HepG2 (cell line): ENCODE measurements around the gene OR14I1. TPM values are rescaled to one million over a fixed set of nuclear protein-coding genes. Genes with fewer than 3 reads are reported as not detected.

Experiments used
- ATAC-seq: fragments of 200-7000 bp; cut with Tn5 transposase; 3 replicates; pipeline ENCODE4 v1.9.1; 2020; ENCODE audit warnings: mild to moderate bottlenecking, moderate library complexity
- BruUV-seq: library from RNA; stranded (reverse); fragments of 400-500 nt; replicated peaks from 2 replicates; lab custom pipeline; 2021; lab: Mats Ljungman, UMichigan
- CTCF ChIA-PET: fragments of 300-600 bp; formaldehyde crosslinking; extraction: SDS; loops from one replicate; lab custom pipeline; 2021; ENCODE audit warnings: low total read pairs, inconsistent platforms, low intra/inter-chr PET ratio; lab: Yijun Ruan, JAX
- POLR2A ChIA-PET: fragments of 350-600 bp; sonication (Branson Sonifier 250); formaldehyde crosslinking; loops from one replicate; lab custom pipeline; 2020; ENCODE audit warnings: antibody characterized with exemption, inconsistent platforms; lab: Yijun Ruan, JAX
- DNase-seq: peaks from one replicate; pipeline ENCODE4 v3.0.0-alpha.2; 2015; ENCODE audit warnings: low spot score
- FAIRE-seq: peaks from 3 replicates; lab custom pipeline; 2011; peaks lifted over from hg19 to GRCh38; lab: Jason Lieb, UNC
- H2AFZ ChIP-seq: one replicate; pipeline ENCODE4 v1.6.1; 2011; ENCODE audit warnings: low read length, inconsistent platforms
- H3K27ac ChIP-seq: fragments of 300-600 bp; 3 replicates; pipeline ENCODE4 v1.8.0; 2011; ENCODE audit warnings: mixed run types, mild to moderate bottlenecking, mixed read lengths, low read length, inconsistent platforms; ENCODE audit not compliant: insufficient read depth; ENCODE audit errors: extremely low read length
- H3K27me3 ChIP-seq, 2 experiments: fragments of 200-600 bp in 1 of 2; 2 replicates in 1 of 2; 3 replicates in 1 of 2; pipeline versions ENCODE4 v1.6.0 to v1.8.0; 2011; ENCODE audit warnings: low read length in 2 of 2, mild to moderate bottlenecking in 2 of 2, moderate library complexity in 2 of 2, inconsistent platforms in 1 of 2; ENCODE audit not compliant: insufficient read depth in 2 of 2, control insufficient read depth in 1 of 2
- H3K36me3 ChIP-seq, 2 experiments: fragments of 200-600 bp in 1 of 2; replicated peaks in 1 of 2; 2 replicates in 1 of 2; 3 replicates in 1 of 2; pipeline versions ENCODE4 v1.5.1 to v1.8.0; 2011; ENCODE audit warnings: low read length in 2 of 2, inconsistent platforms in 1 of 2; ENCODE audit not compliant: insufficient read depth in 2 of 2, control insufficient read depth in 1 of 2
- H3K4me1 ChIP-seq: 2 replicates; pipeline ENCODE4 v1.5.1; 2012; ENCODE audit warnings: low read length, inconsistent platforms; ENCODE audit not compliant: insufficient read depth
- H3K4me2 ChIP-seq: 2 replicates; pipeline ENCODE4 v1.6.0; 2011; ENCODE audit warnings: low read depth, low read length, inconsistent platforms
- H3K4me3 ChIP-seq, 3 experiments: fragments of 200-600 bp in 1 of 3; sonication (generic), shearing (Covaris generic) in 1 of 3; replicated peaks in 1 of 3; 2 replicates each; pipeline ENCODE4 v1.5.1; 2011 to 2016; ENCODE audit warnings: low read length in 3 of 3, inconsistent platforms in 2 of 3, low read depth in 2 of 3, mild to moderate bottlenecking in 2 of 3, control low read depth in 1 of 3, mixed read lengths in 1 of 3; ENCODE audit not compliant: insufficient read depth in 1 of 3
- H3K79me2 ChIP-seq: one replicate; pipeline ENCODE4 v1.6.1; 2011; ENCODE audit warnings: low read length, inconsistent platforms; ENCODE audit not compliant: insufficient read depth
- H3K9ac ChIP-seq: 2 replicates; pipeline ENCODE4 v1.6.0; 2011; ENCODE audit warnings: mild to moderate bottlenecking, low read depth, low read length, inconsistent platforms; ENCODE audit not compliant: insufficient read depth
- H3K9me3 ChIP-seq: 2 replicates; pipeline ENCODE4 v1.5.1; 2012; ENCODE audit warnings: mild to moderate bottlenecking, low read length
- H4K20me1 ChIP-seq: 2 replicates; pipeline ENCODE4 v1.6.0; 2011; ENCODE audit warnings: inconsistent platforms, mild to moderate bottlenecking, low read length, moderate library complexity; ENCODE audit not compliant: insufficient read depth
- AKAP8 ChIP-seq: sonication (generic); formaldehyde crosslinking; IDR thresholded peaks from 2 replicates; pipeline ENCODE4 v1.5.1; 2020; ENCODE audit warnings: mild to moderate bottlenecking, missing genetic modification reagents
- GZF1 ChIP-seq: sonication (generic); formaldehyde crosslinking; IDR thresholded peaks from 2 replicates; pipeline ENCODE4 v1.5.1; 2020; ENCODE audit warnings: mild to moderate bottlenecking, missing genetic modification reagents
- HIVEP1 ChIP-seq: sonication (generic); formaldehyde crosslinking; IDR thresholded peaks from 2 replicates; pipeline ENCODE4 v1.4.0; 2020; ENCODE audit warnings: mild to moderate bottlenecking, missing genetic modification reagents
- NCOA1 ChIP-seq: sonication (generic); formaldehyde crosslinking; IDR thresholded peaks from 2 replicates; pipeline ENCODE4 v1.9.0; 2021; ENCODE audit warnings: missing genetic modification reagents
- NR3C1 ChIP-seq: sonication (generic); formaldehyde crosslinking; IDR thresholded peaks from 2 replicates; pipeline ENCODE4 v1.4.0; 2020; ENCODE audit warnings: missing genetic modification reagents
- SATB2 ChIP-seq: sonication (generic); formaldehyde crosslinking; IDR thresholded peaks from 2 replicates; pipeline ENCODE4 v1.5.0; 2020; ENCODE audit warnings: missing genetic modification reagents
- ZBTB7B ChIP-seq: sonication (generic); formaldehyde crosslinking; IDR thresholded peaks from 2 replicates; pipeline ENCODE4 v1.4.0; 2020; ENCODE audit warnings: missing genetic modification reagents
- ZNF160 ChIP-seq: sonication (generic); formaldehyde crosslinking; IDR thresholded peaks from 2 replicates; pipeline ENCODE4 v1.8.0; 2022; ENCODE audit warnings: mild to moderate bottlenecking, inconsistent platforms, missing genetic modification reagents
- ZNF207 ChIP-seq: fragments of 450-650 bp; IDR thresholded peaks from 2 replicates; pipeline ENCODE4 v1.6.1; 2016; ENCODE audit warnings: antibody characterized with exemption, borderline replicate concordance
- ZNF232 ChIP-seq: sonication (generic); formaldehyde crosslinking; IDR thresholded peaks from 2 replicates; pipeline ENCODE4 v1.4.0; 2020; ENCODE audit warnings: missing genetic modification reagents, borderline replicate concordance
- ZNF780A ChIP-seq: sonication (generic); formaldehyde crosslinking; IDR thresholded peaks from 2 replicates; pipeline ENCODE4 v1.8.0; 2022; ENCODE audit warnings: mild to moderate bottlenecking, missing genetic modification reagents, moderate library complexity
- WGBS: methylation state at CpG from one replicate; pipeline ENCODE4 v1.1.6; 2017; ENCODE audit warnings: low lambda C conversion rate; 5-methylcytosine and 5-hydroxymethylcytosine counted together
- in situ Hi-C: cut with HindIII; loops from 2 replicates; pipeline ENCODE4 v1.10.0; 2017; ENCODE audit warnings: low pct_unique_long_range_greater_than_20kb; ENCODE audit not compliant: extremely low pct_ligation_motif_present
- intact Hi-C: fragments of 100-400 bp; cut with micrococcal nuclease; formaldehyde crosslinking; loops from one replicate; pipeline ENCODE4 v1.10.0; 2022; ENCODE audit not compliant: unreplicated experiment
- polyA plus RNA-seq, 8 experiments: library from polyadenylated mRNA; depleted of rRNA in 3 of 8; stranded (reverse) in 7 of 8; unstranded in 1 of 8; fragments of >200 nt; fragmentation: Illumina TruSeq in 4 of 8; extraction: Trizol in 4 of 8; gene quantifications; 2 replicates each; pipeline versions ENCODE4 v1.2.1 to v1.2.3, GENCODE V29; 2011 to 2016; ENCODE audit warnings: low read depth in 4 of 8, missing spikeins in 1 of 8, mixed read lengths in 1 of 8; ENCODE audit not compliant: insufficient read depth in 1 of 8
- total RNA-seq, 5 experiments: library from RNA; depleted of rRNA; stranded (reverse); fragments of >200 nt; fragmentation: Illumina TruSeq; extraction: Trizol; gene quantifications; 2 replicates each; pipeline ENCODE4 v1.2.3, GENCODE V29; 2016; ENCODE audit warnings: low read depth in 1 of 5
- TF ChIP-seq, protein P1 (sequence below): sonication (generic); formaldehyde crosslinking; IDR thresholded peaks from 2 replicates; pipeline ENCODE4 v1.8.0; 2022; ENCODE audit warnings: mild to moderate bottlenecking, missing genetic modification reagents, moderate library complexity
- TF ChIP-seq, protein P2 (sequence below): sonication (generic); formaldehyde crosslinking; IDR thresholded peaks from 2 replicates; pipeline ENCODE4 v1.4.0; 2020; ENCODE audit warnings: mild to moderate bottlenecking, missing genetic modification reagents
- TF ChIP-seq, protein P3 (sequence below): sonication (generic); formaldehyde crosslinking; IDR thresholded peaks from 2 replicates; pipeline ENCODE4 v1.4.0; 2020; ENCODE audit warnings: missing genetic modification reagents
- TF ChIP-seq, protein P4 (sequence below): sonication (generic); formaldehyde crosslinking; IDR thresholded peaks from 2 replicates; pipeline ENCODE4 v1.5.1; 2020; ENCODE audit warnings: missing genetic modification reagents, mild to moderate bottlenecking, borderline replicate concordance

OR14I1 gene
- total and polyA plus RNA-seq, 2 of the 13 experiments (the other 11 are each of a cell fraction or from before 2014, with no cell fraction given) = not detected

DNA sequence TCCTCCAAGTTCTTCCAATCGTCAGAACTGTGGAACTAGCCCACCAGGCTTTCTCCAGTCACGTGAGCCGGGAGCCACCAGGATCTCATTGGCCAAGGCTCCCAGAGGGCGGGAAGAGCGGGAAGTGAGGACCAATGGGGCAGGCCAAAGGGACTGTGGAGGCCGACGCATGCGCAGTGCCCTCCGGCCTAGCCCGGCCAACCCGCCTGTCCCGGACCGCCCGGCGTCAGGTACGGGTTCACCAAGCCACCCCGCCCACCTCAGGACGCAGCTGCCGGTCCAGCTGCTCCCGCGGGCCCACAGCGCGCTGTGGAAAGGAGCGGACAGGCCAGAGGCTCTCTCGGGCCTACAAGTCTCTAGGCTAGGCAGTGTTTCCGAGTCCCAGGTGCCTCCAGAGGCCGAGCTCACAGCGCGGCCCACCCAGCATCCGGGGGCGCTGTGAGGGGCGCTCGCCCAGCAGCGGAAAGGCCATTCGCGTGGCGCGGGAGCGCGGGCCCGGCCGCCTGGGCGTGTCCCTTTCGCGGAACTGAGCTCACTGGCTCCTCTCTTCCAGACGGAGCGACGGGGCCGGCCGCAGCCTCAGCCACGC is 10.9 kb downstream of the OR14I1 start (continued):
- TF ChIP-seq ZNF780A (CRISPR knock-in tag) = no peak
- TF ChIP-seq, all 625 proteins: peak for 0

DNA sequence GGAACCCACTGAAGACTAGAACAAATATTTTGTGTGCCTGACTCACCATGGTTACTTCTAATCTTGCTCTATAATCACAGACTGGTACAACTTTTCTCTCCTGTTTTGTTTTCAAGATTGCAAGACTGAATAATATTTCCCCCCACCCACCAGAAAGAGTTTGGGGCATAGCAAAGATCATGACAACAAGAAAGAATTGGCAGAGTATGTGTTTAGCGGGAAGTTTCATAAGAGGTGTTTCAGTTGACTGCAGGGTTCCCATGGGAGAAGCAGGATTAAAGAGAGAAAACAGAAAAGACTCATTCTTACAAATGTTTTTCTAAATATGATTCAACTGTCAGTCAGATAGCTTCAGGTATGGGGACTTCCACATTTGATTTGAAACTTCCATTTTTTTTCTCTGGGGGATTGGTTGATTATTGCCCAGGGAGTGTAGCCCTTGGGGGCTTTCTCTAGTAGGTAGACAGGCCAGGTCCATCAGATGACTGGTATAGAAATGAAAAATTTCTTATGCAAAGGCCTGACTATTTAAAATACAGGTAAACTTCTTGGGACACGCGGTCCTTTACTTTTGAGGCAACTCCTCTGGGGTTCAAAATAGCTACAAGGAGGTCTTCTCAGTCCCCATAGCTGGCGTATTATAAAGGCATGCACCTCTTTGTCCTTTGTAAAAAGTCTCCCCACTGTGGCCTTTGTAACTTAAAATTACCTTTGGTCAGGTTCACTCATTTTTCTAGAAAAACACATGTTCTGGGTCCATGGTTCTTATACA is 13.9 kb downstream of the OR14I1 start:
- in situ Hi-C loops = no loop called here
- WGBS = 50% methylated on average over 4 of the region's 4 CpGs
- Histone ChIP-seq H3K9ac (no peak overlapping the region), H3K4me3 (no peak overlapping the region), H2AFZ (no peak overlapping the region), H3K4me1 (no peaks in the 10 kb centered on the region), H3K4me2 (no peak overlapping the region), H3K79me2 (no peaks in the 10 kb centered on the region), H4K20me1 (no peaks in the 10 kb centered on the region), H3K27me3 (no peaks in the 10 kb centered on the region), H3K9me3 (no peaks in the 10 kb centered on the region), H3K36me3 (no peaks in the 10 kb centered on the region), H3K27ac (no peak overlapping the region)
- ATAC-seq = no peak
- DNase-seq = no peak
- intact Hi-C loops = no loop called here
- no TSS peak for BruUV-seq
- no peak for FAIRE-seq
- CTCF ChIA-PET = interaction anchor here (1.1 kb wide), 1 partner anchor 66 kb away, joined by 4 read pairs; no protein-coding TSS in a partner anchor
- POLR2A ChIA-PET = no interaction called here
- TF ChIP-seq, protein P1, sequence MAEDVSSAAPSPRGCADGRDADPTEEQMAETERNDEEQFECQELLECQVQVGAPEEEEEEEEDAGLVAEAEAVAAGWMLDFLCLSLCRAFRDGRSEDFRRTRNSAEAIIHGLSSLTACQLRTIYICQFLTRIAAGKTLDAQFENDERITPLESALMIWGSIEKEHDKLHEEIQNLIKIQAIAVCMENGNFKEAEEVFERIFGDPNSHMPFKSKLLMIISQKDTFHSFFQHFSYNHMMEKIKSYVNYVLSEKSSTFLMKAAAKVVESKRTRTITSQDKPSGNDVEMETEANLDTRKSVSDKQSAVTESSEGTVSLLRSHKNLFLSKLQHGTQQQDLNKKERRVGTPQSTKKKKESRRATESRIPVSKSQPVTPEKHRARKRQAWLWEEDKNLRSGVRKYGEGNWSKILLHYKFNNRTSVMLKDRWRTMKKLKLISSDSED = no peak
- TF ChIP-seq ZNF207 (no peak), HIVEP1 (no peak), ZNF232 (CRISPR knock-in tag) (no peak), NR3C1 (CRISPR knock-in tag) (no peak), GZF1 (no peak), NCOA1 (CRISPR knock-in tag) (no peak), SATB2 (CRISPR knock-in tag) (no peak), AKAP8 (no peak), ZBTB7B (CRISPR knock-in tag) (no peak), ZNF160 (CRISPR knock-in tag) (no peak)
- TF ChIP-seq, protein P2, sequence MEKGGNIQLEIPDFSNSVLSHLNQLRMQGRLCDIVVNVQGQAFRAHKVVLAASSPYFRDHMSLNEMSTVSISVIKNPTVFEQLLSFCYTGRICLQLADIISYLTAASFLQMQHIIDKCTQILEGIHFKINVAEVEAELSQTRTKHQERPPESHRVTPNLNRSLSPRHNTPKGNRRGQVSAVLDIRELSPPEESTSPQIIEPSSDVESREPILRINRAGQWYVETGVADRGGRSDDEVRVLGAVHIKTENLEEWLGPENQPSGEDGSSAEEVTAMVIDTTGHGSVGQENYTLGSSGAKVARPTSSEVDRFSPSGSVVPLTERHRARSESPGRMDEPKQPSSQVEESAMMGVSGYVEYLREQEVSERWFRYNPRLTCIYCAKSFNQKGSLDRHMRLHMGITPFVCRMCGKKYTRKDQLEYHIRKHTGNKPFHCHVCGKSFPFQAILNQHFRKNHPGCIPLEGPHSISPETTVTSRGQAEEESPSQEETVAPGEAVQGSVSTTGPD (CRISPR knock-in tag) = no peak
- TF ChIP-seq, protein P3, sequence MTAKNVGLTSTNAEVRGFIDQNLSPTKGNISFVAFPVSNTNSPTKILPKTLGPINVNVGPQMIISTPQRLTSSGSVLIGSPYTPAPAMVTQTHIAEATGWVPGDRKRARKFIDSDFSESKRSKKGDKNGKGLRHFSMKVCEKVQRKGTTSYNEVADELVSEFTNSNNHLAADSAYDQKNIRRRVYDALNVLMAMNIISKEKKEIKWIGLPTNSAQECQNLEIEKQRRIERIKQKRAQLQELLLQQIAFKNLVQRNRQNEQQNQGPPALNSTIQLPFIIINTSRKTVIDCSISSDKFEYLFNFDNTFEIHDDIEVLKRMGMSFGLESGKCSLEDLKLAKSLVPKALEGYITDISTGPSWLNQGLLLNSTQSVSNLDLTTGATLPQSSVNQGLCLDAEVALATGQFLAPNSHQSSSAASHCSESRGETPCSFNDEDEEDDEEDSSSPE (CRISPR knock-in tag) = no peak
- TF ChIP-seq, protein P4, sequence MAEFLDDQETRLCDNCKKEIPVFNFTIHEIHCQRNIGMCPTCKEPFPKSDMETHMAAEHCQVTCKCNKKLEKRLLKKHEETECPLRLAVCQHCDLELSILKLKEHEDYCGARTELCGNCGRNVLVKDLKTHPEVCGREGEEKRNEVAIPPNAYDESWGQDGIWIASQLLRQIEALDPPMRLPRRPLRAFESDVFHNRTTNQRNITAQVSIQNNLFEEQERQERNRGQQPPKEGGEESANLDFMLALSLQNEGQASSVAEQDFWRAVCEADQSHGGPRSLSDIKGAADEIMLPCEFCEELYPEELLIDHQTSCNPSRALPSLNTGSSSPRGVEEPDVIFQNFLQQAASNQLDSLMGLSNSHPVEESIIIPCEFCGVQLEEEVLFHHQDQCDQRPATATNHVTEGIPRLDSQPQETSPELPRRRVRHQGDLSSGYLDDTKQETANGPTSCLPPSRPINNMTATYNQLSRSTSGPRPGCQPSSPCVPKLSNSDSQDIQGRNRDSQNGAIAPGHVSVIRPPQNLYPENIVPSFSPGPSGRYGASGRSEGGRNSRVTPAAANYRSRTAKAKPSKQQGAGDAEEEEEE (CRISPR knock-in tag) = no peak
